HFF-Myc (cell line): ENCODE data around the gene FAT3.
A peak's percentile ranks its signal among the peaks of the same experiment; 100 is the strongest.

Experiments used
- DNase-seq: peaks from one replicate; pipeline ENCODE4 v3.0.0-alpha.2; 2011; ENCODE audit warnings: low read depth; ENCODE audit errors: extremely low read depth
- H3K4me3 ChIP-seq: replicated peaks from 2 replicates; pipeline ENCODE4 v1.5.1; 2011; ENCODE audit warnings: low read depth, mild to moderate bottlenecking, control low read depth, low read length
- CTCF ChIP-seq: IDR thresholded peaks from 2 replicates; pipeline ENCODE4 v1.5.1; 2012; ENCODE audit warnings: mild to moderate bottlenecking, low read depth, low read length, control low read depth; ENCODE audit errors: missing control alignments

The FAT3 gene

DNA sequence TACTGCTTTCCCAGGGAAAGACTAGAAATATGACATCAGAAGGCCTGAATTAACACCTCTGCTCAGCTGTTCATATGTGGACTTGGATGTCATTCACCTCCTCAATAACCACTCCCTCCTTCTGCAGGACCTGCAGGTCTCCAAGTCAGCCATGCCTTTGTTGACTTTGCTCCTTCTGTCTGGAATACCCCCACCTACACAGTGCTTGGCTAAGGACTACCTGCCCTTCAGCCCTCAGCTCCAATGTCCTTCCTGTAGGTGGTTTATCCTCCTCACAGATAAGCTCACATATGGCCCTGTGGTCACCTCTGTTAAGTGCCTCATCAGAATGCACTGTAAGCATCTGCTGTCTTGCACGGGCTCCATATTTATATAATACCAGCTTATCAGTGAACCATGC lies 26.4 kb upstream of the FAT3 start:
- no peak for TF ChIP-seq CTCF
- no peak for DNase-seq
- no peak overlapping the region for H3K4me3 ChIP-seq

- TF ChIP-seq CTCF: no peak
- H3K4me3 ChIP-seq: no peak overlapping the region
- DNase-seq: no peak
These were observed 24.6 kb upstream of the FAT3 start for GRCh38 chr11:92199991-92200390.

DNA sequence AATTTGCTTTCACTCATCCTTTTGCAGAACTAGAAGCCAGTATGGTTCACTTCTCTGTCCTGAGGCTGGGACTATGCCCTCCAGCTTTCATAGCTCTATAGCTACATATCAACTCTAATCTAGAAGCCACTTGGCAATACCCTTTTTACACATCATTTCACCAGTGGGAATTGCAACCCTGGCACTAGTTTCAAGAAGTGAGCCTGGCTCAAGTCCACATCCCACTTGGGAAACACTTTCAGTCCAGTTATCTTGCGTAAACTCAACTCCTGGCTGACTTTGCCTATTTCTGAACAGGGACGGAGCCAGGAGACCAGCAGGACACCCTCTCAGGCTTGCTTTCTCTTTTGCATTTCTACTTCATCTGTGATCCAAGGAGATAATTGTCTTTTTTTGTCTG lies 19.9 kb upstream of the FAT3 start:
- no peak for TF ChIP-seq CTCF
- no peak for DNase-seq
- H3K4me3 ChIP-seq: no peak overlapping the region

- TF ChIP-seq CTCF: no peak
- no peak for DNase-seq
- no peak overlapping the region for H3K4me3 ChIP-seq
These were observed 18.2 kb upstream of the FAT3 start for GRCh38 chr11:92206441-92206840.

GRCh38 chr11:92211576-92212167 lies 12.9 kb upstream of the FAT3 start:
- no peak overlapping the region for H3K4me3 ChIP-seq
- no peak for DNase-seq
- peak; percentile 30 for TF ChIP-seq CTCF

DNA sequence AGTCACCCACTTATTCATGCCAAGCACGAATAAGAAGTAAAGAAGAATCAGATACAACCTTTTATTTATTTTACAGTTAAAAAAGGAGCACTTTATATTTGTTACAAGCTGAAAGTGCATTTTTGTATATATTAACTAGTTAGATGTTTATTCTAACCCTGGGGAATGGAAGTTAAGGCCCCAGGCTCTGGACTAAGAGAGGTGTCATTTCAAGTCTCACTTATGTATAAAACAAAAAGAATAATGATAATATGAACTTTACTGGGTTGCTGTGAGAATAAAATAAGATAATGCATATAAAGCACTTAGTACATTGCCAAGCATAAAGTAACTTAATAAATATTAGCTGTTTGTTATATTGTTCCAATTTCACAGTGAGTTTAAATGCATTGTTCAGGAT lies 12.1 kb upstream of the FAT3 start:
- TF ChIP-seq CTCF: no peak
- DNase-seq: no peak
- H3K4me3 ChIP-seq: no peak overlapping the region

- DNase-seq: no peak
- no peak for TF ChIP-seq CTCF
- no peak overlapping the region for H3K4me3 ChIP-seq
These were observed 7.8 kb upstream of the FAT3 start for GRCh38 chr11:92216789-92217188.
